HG02623 (cell line): ENCODE results near the gene MARCHF10.
"Not testable (repeated sequence)": the region's sequence is repeated elsewhere in the genome, so short reads cannot be mapped to it uniquely, and the experiment has no call there.

Experiments used
- ATAC-seq: cut with Tn5 transposase; IDR thresholded peaks from one replicate; pipeline ENCODE4 v1.9.1; 2021; ENCODE audit warnings: moderate library complexity; ENCODE audit not compliant: unreplicated experiment

Gene MARCHF10

DNA sequence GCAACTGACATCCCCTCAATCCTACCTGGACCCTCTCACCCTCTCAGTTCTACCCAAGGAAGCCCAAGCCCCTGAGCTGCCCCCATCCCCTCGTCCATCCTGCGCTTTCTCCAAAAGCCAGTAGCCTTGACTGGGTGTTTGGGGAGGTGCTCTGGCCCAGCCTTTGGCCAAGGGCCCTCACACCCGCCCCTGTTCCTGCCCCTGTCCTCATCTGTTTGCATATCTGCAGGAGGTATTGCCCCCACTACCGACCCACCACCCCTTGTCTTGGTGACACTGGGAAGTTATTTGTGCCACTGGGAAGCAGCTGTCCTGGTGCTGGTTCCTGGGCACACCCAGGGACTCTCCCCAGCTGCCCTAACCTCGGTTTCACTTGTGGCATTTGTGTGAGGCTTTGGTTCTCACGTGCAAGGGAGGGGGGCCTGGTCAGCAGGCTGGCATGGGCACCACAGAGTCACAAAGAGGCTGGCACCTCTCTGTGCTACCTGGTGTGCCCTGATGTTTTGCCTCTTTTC is 105.3 kb downstream of the MARCHF10 start:
- no peak for ATAC-seq

DNA sequence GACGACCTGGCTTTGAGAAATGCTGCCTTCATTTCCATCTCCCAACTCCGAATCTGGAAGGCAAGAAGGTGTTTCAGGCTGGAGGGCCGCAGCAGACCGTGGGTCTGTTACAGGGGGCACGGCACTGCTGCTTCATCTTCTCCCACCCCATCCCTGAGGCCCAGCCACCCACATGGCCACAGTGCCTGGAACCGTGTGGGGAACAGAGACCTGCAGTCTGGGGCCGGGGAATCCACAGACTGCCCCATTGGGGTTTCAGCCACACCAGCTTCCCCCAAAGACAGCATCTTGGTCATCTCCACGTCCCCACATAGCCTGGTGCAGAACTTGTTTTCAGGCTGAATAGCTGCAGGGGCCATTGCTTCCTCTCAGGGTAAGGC is 106.4 kb downstream of the MARCHF10 start:
- ATAC-seq: no peak

DNA sequence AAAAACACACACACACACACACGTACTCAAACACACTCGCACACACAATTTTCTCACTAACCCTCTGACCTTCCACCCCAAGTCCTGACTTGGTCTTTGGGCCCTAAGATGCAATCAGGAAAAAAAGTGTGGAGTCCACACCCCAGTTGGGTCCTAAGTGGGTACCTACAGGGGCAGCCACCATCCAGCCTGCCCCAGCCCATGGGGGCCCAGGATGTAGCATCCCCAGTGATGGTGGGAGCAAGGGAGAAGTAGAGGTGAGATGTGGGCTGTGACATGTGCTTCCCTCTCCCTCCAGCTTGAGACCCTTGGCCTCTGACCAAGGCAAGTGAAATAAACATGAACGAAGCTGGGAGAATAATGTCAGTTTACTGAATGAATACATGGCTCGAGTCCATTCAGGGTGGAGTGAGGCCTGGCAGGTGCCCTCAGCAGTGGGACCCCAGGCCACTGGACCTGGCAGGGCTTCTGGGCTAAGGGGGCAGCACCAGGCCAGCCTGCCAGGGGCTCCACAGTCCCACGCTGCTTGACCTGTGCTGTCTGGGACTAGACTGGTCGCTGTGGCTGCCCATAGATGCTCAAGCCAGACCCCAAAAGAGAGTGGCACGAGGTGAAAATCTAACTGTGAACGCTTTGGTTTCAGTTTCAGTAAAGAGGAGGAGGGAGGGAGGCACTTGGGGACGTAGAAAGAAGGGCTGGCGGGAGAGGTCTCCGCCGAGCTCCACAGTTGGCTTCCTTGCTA is 107.0 kb downstream of the MARCHF10 start:
- ATAC-seq: no peak

DNA sequence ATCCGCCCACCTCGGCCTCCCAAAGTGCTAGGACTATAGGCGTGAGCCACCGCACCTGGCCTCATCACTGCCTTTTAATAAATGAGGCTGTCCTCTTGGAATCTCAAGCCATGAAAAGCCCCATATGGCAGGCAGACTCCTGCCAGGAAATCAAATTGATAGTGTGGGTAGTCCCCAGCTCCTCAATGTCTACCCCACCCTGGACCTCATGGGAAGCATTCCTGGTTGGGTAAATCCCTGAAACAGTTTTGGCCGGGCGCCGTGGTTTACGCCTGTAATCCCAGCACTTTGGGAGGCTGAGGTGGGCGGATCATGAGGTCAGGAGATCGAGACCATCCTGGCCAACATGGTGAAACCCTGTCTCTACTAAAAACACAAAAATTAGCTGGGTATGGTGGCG is 109.7 kb downstream of the MARCHF10 start:
- ATAC-seq: not testable (repeated sequence)

DNA sequence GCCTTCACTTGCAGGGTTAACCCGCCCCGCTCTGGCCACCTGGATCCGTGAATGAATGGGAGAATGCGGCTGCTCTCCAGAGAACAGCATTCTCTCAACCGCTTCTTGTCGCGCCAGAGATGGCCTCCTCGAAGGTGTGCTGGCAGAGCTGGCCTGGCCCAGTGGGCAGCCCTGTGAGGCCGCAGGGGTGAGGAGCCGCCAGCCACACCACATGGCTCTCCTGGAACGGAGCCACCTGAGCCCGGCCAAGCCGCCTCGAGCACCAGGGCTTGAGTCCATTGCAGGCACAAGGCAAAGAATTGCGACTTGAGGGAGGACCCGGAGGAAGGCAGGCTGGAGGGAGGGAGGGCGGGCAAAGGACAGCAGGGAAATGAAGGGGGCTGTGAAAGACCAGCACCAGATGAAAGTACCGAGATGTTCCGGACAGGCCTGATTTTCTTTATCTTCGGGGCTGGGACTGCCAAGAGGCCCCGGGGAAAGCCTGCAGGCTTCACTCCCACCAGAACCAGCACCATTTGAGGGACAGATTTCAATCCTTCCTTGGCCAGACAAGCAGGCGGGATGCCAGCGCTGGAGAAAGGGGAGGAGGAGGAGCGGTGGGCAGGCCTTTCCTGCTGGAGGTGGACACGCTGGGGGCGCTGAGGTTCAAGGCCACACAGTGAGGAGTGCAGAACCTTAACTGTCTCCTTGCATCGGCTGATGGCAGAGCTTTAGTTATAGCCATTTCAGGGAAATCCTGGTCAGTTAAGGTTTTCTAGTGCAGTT is 111.2 kb downstream of the MARCHF10 start:
- ATAC-seq: no peak

DNA sequence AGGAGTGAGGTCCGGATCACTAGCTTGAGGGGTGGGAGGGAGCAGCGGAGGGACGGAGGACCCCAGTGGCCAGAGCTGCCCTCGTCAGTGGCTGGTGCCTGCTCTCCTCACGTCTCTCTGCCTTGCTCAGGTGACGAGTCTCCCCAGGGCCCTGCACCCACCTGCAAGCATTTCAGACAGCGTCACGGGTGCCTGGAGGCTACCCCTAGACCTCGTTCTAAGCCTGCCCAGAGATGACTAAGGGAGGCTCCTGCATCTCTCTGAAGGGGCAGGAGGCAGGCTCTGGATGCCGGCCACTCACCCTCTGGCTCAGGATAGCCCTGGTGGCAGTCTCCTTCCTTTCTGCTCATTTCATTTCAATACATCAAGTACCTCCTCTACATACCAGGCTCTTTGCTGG is 111.9 kb downstream of the MARCHF10 start:
- no peak for ATAC-seq

DNA sequence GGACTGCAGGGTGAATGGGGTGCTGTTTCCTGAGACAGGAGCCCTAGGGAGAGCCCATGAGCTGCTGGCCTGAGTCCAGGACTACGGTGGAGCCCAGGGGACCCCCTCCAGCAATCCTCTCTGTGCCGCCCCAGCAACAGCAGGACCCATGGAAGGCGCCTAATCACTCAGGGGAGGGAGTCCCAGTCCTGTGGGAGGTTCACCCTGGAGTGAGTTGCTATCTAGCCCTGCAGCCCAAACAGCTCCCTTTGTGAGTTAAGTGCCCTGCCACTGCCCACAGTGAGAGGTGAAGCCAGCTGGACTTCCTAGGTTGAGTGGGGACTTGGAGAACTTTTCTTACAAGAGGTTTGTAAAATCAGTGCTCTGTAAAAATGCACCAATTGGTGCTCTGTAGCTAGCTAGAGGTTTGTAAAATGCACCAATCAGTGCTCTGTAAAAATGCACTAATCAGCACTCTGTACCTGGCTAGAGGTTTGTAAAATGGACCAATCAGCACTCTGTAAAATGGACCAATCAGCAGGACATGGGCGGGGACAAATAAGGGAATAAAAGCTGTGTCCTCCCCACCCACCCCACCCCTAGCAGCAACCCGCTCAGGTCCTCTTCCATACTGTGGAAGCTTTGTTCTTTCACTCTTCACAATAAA is 112.9 kb downstream of the MARCHF10 start:
- ATAC-seq: not testable (repeated sequence)

DNA sequence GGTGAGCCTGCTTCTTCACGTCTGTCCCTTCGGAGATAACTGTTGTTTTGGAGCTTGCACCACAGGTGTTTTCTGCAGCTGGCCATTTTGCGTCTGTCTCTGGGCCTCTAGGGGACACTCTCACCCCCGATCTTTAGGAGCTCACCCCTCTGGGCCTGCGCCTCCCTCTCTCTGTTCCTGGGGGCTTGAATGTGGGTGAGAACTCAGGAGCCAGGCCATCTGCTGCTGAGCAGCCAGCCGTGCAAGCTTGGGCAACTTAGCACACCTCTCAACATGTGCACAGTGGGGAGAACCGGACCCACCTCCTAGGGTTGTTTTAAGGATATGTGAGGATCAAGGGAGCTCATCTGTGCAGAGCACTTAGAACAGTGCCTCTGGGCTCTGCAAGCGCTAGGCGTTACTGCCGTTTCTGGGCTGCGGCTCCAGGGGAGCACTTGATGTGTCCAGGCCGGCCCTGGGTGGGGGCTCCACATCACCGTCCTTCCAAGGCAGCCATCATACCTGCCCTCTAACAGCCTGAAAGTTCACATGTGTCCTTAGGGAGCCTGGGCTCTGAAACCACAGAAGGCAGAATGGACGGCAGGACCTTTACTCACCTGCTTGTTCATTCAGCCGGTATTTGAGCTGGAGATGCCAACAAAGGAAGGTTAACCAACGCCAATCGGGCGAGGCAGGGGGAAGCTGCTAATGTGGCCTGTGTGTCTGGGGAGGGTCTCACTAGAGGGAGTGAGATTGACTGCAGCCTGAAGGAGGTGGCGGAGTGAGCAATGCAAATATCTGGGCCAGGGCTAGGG is 114.3 kb downstream of the MARCHF10 start:
- ATAC-seq: no peak

DNA sequence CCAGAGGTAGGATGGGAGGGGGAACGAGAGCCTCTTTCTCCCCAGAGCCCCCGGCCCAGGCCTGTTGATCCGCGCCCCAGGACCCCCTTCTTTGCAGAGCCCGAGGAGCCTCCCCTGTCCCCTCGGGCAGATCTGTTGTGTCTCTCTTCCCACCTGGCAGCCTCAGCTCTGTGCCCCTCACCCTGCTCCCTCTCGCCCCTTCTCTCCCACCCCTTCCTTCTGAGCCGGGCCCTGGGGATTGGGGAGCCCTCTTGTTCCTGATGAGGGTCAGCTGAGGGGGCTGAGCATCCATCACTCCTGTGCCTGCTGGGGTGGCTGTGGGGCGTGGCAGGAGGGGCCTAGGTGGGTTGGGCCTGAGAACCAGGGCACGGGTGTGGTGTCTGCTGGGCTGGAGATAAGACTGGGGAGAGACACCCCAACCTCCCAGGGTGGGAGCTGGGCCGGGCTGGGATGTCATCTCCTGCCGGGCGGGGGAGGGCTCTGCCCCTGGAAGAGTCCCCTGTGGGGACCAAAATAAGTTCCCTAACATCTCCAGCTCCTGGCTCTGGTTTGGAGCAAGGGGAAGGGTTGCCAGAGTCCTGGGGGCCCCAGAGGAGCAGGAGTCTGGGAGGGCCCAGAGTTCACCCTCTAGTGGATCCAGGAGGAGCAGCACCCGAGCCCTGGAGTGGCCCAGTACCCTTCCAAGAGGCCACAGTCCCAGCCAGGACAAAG is 115.2 kb downstream of the MARCHF10 start:
- no peak for ATAC-seq

DNA sequence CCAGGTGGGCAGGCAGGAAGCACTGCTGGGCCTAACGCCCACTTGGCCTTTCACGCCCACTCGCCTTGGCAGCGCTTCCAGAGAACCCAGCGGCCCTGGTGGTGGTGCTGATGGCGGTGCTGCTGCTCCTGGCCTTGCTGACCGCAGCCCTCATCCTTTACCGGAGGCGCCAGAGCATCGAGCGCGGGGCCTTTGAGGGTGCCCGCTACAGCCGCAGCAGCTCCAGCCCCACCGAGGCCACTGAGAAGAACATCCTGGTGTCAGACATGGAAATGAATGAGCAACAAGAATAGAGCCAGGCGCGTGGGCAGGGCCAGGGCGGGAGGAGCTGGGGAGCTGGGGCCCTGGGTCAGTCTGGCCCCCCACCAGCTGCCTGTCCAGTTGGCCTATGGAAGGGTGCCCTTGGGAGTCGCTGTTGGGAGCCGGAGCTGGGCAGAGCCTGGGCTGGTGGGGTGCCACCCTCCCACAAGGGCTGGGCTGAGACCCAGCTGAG is 115.9 kb downstream of the MARCHF10 start:
- no peak for ATAC-seq

DNA sequence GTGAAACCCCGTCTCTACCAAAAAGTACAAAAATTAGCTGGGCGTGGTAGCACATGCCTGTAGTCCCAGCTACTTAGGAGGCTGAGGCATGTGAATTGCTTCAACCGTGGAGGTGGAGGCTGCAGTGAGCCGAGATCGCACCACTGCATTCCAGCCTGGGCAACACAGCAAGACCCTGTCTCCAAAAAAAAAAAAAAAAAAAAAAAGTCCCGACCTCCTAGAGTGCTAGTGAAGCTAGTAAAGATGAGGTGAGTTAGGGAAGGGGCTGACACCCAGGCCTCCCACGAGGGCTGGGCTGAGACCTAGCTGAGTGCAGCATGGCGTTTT is 116.6 kb downstream of the MARCHF10 start:
- not testable (repeated sequence) for ATAC-seq

DNA sequence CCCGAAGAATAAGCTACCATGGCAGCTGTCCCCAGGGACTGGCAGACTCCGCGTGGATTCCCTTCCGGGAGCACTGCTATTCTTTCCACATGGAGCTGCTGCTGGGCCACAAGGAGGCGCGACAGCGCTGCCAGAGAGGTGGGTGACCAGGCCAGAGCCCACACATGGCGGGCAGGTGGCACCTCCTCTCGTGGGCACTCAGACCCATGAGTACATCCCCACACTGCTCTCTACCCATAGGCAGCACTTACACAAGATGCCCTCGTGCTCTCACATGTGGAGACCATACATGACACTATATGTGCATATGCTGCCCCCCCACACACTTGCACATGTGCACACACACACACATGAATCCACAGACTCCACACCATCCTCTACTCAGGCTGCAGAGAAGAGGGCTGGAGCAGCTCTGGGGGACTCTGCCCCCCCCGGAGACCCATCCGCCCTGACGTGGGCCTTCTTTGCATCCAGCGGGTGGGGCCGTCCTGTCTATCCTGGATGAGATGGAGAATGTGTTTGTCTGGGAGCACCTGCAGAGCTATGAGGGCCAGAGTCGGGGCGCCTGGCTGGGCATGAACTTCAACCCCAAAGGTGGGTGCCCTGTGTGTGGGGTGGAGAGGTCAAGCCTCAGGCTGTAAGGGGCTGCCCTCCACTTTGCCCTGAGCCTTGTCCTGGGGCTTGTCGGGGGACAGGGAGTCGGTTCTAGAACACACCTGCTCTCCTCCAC is 117.8 kb downstream of the MARCHF10 start:
- no peak for ATAC-seq

DNA sequence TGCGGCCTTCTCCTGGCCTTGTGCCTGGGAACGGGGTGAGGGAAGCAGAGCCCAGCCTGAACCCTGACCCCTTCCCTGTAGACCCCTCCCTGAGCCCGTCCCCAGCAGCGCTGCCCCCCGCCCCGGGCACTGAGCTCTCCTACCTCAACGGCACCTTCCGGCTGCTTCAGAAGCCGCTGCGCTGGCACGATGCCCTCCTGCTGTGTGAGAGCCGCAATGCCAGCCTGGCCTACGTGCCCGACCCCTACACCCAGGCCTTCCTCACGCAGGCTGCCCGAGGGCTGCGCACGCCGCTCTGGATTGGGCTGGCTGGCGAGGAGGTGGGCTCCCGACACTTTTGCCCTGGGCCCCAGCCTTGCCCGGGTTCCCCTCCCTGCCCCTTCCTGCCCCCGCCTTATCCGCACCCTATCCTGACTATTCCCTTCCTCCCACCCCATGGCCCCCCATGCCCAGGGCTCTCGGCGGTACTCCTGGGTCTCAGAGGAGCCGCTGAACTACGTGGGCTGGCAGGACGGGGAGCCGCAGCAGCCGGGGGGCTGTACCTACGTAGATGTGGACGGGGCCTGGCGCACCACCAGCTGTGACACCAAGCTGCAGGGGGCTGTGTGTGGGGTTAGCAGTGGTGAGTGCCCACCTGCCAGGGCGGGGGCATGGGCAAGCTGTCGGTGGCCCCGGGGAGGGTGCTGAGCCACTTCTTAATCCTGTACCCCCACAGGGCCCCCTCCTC is 118.5 kb downstream of the MARCHF10 start:
- no peak for ATAC-seq

DNA sequence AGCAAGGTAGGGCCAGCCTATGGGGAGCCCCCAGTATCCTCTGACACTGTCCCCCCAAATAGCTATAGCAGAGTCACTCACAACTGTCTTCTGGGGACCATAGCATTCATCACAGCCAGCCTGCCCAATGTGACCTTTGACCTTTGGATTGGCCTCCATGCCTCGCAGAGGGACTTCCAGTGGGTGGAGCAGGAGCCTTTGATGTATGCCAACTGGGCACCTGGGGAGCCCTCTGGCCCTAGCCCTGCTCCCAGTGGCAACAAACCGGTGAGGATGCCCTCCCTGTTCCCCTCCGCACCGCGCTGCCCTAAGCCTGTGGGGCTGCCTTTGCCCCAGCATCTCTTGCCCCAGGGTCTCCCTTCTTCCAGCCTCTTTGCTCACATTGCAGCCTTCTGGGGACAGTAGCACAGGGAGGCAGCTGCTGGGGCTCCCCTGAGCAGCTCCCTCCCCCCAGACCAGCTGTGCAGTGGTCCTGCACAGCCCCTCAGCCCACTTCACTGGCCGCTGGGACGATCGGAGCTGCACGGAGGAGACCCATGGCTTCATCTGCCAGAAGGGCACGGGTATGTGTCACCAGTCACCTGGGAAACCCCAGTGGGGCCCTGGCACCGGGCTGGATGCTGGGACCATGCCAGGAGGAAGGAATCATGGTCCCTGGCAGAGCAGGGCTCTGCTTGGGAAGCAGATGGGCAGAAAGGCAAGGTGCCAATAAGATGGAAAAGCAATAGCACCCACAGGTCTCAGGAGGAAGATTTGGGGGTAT is 119.5 kb downstream of the MARCHF10 start:
- no peak for ATAC-seq

DNA sequence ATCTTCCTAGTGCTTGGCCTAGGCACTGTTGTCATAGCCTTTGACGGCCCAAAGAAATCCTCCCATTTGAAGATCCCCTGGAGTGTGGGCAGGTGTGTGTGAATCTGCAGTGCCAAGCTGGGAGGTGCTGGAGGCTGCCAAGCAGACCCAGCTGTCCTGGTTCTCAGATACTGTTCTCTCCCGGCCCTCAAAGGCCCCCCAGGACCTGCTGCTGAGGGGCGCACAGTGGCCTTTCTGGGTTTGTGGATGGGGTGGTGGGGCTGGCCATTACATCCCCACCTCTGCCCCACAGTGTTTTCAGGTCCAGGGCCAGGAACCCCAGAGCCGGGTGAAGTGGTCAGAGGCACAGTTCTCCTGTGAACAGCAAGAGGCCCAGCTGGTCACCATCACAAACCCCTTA is 120.1 kb downstream of the MARCHF10 start:
- ATAC-seq: no peak

DNA sequence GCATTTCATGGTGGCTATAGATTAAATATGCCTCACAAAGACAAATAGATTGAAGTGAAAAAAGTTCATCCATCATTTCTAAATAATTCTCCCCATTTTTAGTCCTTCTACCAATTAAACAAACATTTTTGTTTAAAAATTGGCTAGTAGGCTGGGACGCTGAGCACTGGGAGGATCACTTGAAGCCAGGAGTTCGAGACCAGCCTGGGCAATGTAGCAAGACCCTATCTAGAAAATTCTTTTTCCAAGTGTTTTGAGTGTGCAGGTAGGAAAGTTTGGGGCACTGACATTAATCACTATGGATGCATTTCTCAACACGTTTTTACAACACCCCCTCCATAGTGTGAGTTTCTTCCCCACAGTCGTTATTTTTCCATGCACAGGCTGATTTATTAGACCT is 123.9 kb downstream of the MARCHF10 start:
- ATAC-seq: no peak

DNA sequence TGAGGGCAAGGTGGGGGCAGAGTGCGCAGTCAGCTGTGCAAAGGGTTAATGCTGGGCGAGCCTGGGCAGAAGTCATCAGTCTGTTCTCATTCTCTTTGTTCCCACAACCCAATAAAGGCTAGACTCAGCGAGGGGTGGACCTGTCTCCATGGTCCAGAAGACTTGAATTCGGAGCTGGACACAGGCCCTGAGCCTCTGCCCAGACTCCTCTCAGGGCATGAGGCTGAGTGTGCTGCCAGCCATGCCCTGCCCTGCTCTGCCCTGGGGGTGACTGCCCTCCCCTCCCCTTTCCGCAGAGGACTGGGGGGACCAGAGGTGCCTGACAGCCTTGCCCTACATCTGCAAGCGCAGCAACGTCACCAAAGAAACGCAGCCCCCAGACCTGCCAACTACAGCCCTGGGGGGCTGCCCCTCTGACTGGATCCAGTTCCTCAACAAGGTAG is 126.2 kb downstream of the MARCHF10 start:
- ATAC-seq: no peak
